OCI-LY7 (cell line): ENCODE data around the gene SHROOM3. TPM values are rescaled to one million over a fixed set of nuclear protein-coding genes. Genes with fewer than 3 reads are reported as not detected.

Experiments
- BruUV-seq: library from RNA; stranded (reverse); fragments of 400-500 nt; replicated peaks from 2 replicates; lab custom pipeline; 2021; lab: Mats Ljungman, UMichigan
- CTCF ChIA-PET: fragments of 300-600 bp; sonication (Branson Sonifier 250); formaldehyde crosslinking; loops from one replicate; lab custom pipeline; 2022; ENCODE audit warnings: antibody characterized with exemption; ENCODE audit not compliant: unreplicated experiment; lab: Charles Lee
- POLR2A ChIA-PET: fragments of 300-600 bp; sonication (Branson Sonifier 250); formaldehyde crosslinking; loops from one replicate; lab custom pipeline; 2022; ENCODE audit warnings: antibody characterized with exemption; lab: Charles Lee
- DNase-seq: peaks from one replicate; pipeline ENCODE4 v3.0.0-alpha.2; 2015; ENCODE audit warnings: low spot score
- H2AFZ ChIP-seq: fragments of 200-600 bp; sonication (generic), shearing (Covaris generic); 2 replicates; pipeline ENCODE4 v1.6.1; 2014; ENCODE audit warnings: mild to moderate bottlenecking, antibody characterized with exemption, low read length, moderate library complexity
- H3K27ac ChIP-seq: fragments of 200-600 bp; sonication (generic); 2 replicates; pipeline ENCODE4 v1.5.1; 2014; ENCODE audit warnings: mixed run types, low read depth, mild to moderate bottlenecking, moderate library complexity, low read length, inconsistent platforms; ENCODE audit not compliant: poor library complexity, severe bottlenecking
- H3K36me3 ChIP-seq: fragments of 200-600 bp; sonication (generic); 2 replicates; pipeline ENCODE4 v1.6.1; 2014; ENCODE audit warnings: mild to moderate bottlenecking, antibody characterized with exemption, low read length, moderate library complexity, mixed read lengths; ENCODE audit not compliant: insufficient read depth
- H3K4me1 ChIP-seq: fragments of 200-600 bp; sonication (generic); 2 replicates; pipeline ENCODE4 v1.5.1; 2014; ENCODE audit warnings: mild to moderate bottlenecking, low read length; ENCODE audit not compliant: insufficient read depth, poor library complexity, severe bottlenecking
- H3K4me2 ChIP-seq: fragments of 200-600 bp; sonication (generic); 2 replicates; pipeline ENCODE4 v1.6.1; 2014; ENCODE audit warnings: mild to moderate bottlenecking, low read length
- H3K4me3 ChIP-seq: fragments of 200-600 bp; sonication (generic); 2 replicates; pipeline ENCODE4 v1.5.1; 2014; ENCODE audit warnings: mild to moderate bottlenecking, low read depth, low read length; ENCODE audit not compliant: poor library complexity, severe bottlenecking
- H3K79me2 ChIP-seq: fragments of 200-600 bp; sonication (generic); 2 replicates; pipeline ENCODE4 v1.6.1; 2016; ENCODE audit warnings: low read depth, mild to moderate bottlenecking, low read length, moderate library complexity, mixed read lengths; ENCODE audit not compliant: insufficient read depth
- H3K9me2 ChIP-seq: fragments of 200-600 bp; sonication (generic); 2 replicates; pipeline ENCODE4 v1.6.1; 2016; ENCODE audit warnings: mild to moderate bottlenecking, low read length, mixed read lengths; ENCODE audit not compliant: insufficient read depth
- H3K9me3 ChIP-seq: fragments of 200-600 bp; sonication (generic); 2 replicates; pipeline ENCODE4 v1.6.1; 2014; ENCODE audit warnings: mild to moderate bottlenecking, mixed run types, low read length, mixed read lengths
- H4K20me1 ChIP-seq: fragments of 200-600 bp; sonication (generic); 2 replicates; pipeline ENCODE4 v1.6.1; 2014; ENCODE audit warnings: mild to moderate bottlenecking, antibody characterized with exemption, low read length, moderate library complexity, mixed read lengths; ENCODE audit not compliant: insufficient read depth
- EZH2phosphoT487 ChIP-seq: fragments of 200-600 bp; sonication (generic); IDR thresholded peaks from 2 replicates; pipeline ENCODE4 v1.6.1; 2018; ENCODE audit warnings: low read depth, borderline replicate concordance, mild to moderate bottlenecking, mixed run types, antibody characterized with exemption, low read length, moderate library complexity, mixed read lengths
- intact Hi-C: fragments of 100-400 bp; cut with micrococcal nuclease; formaldehyde crosslinking; loops from one replicate; pipeline ENCODE4 v1.10.0; 2022; ENCODE audit not compliant: unreplicated experiment
- total RNA-seq, 2 experiments: library from RNA; depleted of rRNA in 1 of 2; stranded (reverse); fragments of >200 nt in 1 of 2; shearing (Covaris generic) in 1 of 2; gene quantifications; 2 replicates each; pipeline ENCODE4 v1.2.3, GENCODE V29; 2014 to 2022
- TF ChIP-seq, protein P1 (sequence below): fragments of 200-600 bp; sonication (generic); conservative IDR thresholded peaks from 2 replicates; pipeline ENCODE4 v1.5.1; 2014; ENCODE audit warnings: mild to moderate bottlenecking, antibody characterized with exemption, low read length, moderate library complexity, mixed read lengths

SHROOM3 gene
- total RNA-seq, 2 experiments from 2014 or later = not detected

GRCh38 chr4:76822303-76822702 lies 387.3 kb downstream of the SHROOM3 start:
- no TSS peak for BruUV-seq
- POLR2A ChIA-PET = interaction anchor here (0.7 kb wide), 1 partner anchor 70 kb away, joined by 3 read pairs; no protein-coding TSS in a partner anchor

DNA sequence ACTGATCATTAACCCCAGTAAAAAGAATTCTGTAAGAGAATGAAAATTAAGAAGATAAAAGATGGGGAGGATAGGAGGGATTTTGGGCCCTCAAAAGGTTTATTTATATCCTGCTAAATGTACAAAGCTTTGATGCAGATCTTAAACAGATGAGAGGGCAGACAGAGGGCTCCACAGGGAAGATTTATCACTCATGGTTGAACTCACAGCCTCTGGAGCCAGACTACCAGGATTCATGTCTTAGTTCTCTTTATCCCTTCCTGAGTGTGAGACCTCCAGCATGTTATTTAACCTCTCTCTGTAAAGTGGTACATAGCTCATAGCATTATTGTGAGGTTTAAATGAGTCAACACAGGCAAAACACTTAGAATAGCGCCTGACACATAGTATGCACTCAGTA lies 388.5 kb downstream of the SHROOM3 start:
- H3K4me3 ChIP-seq = no peak overlapping the region
- H4K20me1 ChIP-seq = no peaks in the 10 kb centered on the region
- H3K4me2 ChIP-seq = no peak overlapping the region
- POLR2A ChIA-PET = no interaction called here
- BruUV-seq = no TSS peak
- intact Hi-C loops = no loop called here
- DNase-seq = no peak
- H3K27ac ChIP-seq = no peak overlapping the region
- H3K9me2 ChIP-seq = no peaks in the 10 kb centered on the region
- CTCF ChIA-PET = no interaction called here
- TF ChIP-seq, protein P1, sequence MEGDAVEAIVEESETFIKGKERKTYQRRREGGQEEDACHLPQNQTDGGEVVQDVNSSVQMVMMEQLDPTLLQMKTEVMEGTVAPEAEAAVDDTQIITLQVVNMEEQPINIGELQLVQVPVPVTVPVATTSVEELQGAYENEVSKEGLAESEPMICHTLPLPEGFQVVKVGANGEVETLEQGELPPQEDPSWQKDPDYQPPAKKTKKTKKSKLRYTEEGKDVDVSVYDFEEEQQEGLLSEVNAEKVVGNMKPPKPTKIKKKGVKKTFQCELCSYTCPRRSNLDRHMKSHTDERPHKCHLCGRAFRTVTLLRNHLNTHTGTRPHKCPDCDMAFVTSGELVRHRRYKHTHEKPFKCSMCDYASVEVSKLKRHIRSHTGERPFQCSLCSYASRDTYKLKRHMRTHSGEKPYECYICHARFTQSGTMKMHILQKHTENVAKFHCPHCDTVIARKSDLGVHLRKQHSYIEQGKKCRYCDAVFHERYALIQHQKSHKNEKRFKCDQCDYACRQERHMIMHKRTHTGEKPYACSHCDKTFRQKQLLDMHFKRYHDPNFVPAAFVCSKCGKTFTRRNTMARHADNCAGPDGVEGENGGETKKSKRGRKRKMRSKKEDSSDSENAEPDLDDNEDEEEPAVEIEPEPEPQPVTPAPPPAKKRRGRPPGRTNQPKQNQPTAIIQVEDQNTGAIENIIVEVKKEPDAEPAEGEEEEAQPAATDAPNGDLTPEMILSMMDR = no peak
- H3K9me3 ChIP-seq = no peaks in the 10 kb centered on the region
- no peaks in the 10 kb centered on the region for H3K36me3 ChIP-seq
- no peaks in the 10 kb centered on the region for H3K4me1 ChIP-seq
- no peaks in the 10 kb centered on the region for H3K79me2 ChIP-seq
- H2AFZ ChIP-seq = no peak overlapping the region

More at GRCh38 chr4:76822303-76822702, 387.3 kb downstream of the SHROOM3 start:
- Histone ChIP-seq H3K9me2 (no peaks in the 10 kb centered on the region), H3K9me3 (no peaks in the 10 kb centered on the region), H3K79me2 (no peaks in the 10 kb centered on the region), H3K4me1 (no peaks in the 10 kb centered on the region), H3K27ac (no peak overlapping the region), H3K36me3 (no peaks in the 10 kb centered on the region), H4K20me1 (no peaks in the 10 kb centered on the region), H3K4me3 (no peak overlapping the region), H2AFZ (no peak overlapping the region), H3K4me2 (no peak overlapping the region)
- TF ChIP-seq, protein P1 = no peak
- no peak for TF ChIP-seq EZH2phosphoT487
- CTCF ChIA-PET = no interaction called here
- intact Hi-C loops = no loop called here
- no peak for DNase-seq

- CTCF ChIA-PET = no interaction called here
- no peak overlapping the region for H3K4me3 ChIP-seq
- H3K9me2 ChIP-seq = no peaks in the 10 kb centered on the region
- no peak overlapping the region for H3K27ac ChIP-seq
- H3K4me2 ChIP-seq = no peak overlapping the region
- H3K36me3 ChIP-seq = no peaks in the 10 kb centered on the region
- no peaks in the 10 kb centered on the region for H4K20me1 ChIP-seq
- H3K79me2 ChIP-seq = no peaks in the 10 kb centered on the region
- intact Hi-C loops = no loop called here
- TF ChIP-seq, protein P1 = no peak
- no peak for TF ChIP-seq EZH2phosphoT487
- H3K9me3 ChIP-seq = no peaks in the 10 kb centered on the region
- DNase-seq = no peak
- H2AFZ ChIP-seq = no peak overlapping the region
- POLR2A ChIA-PET = no interaction called here
- no TSS peak for BruUV-seq
- no peaks in the 10 kb centered on the region for H3K4me1 ChIP-seq
Measured at GRCh38 chr4:76830612-76830963, 395.6 kb downstream of the SHROOM3 start.
